Measurements from ENCODE around the gene TDG. TPM values are rescaled to one million over a fixed set of nuclear protein-coding genes. Genes with fewer than 3 reads are reported as not detected.

Gene TDG
- total and polyA plus RNA-seq, 2 donors (not counting 3 experiments of a cell fraction or from before 2014, with no cell fraction given), result 17.6 to 36.8 TPM

- CTCF ChIA-PET, result no interaction called here
- dilution Hi-C loops (cut with MboI; ENCODE audit: extremely low pct_ligation_motif_present, low sequenced_read_pairs), result no loop called here
Observed at GRCh38 chr12:104000807-104001434, 35.2 kb downstream of the TDG start.

GRCh38 chr12:104002686-104003085 lies 37.0 kb downstream of the TDG start:
- H3K27me3 ChIP-seq (ENCODE audit: control insufficient read depth in 2 of 2, insufficient read depth in 2 of 2, low read length in 2 of 2), result peaks cover 0 to 12% of the 10 kb centered on the region in 2 experiments
- no peak overlapping the region for H3K4me2 ChIP-seq (ENCODE audit: insufficient read depth, low read length)
- H3K9me3 ChIP-seq (replicated peaks; ENCODE audit: control insufficient read depth, insufficient read depth, low read length), result no peaks in the 10 kb centered on the region
- H2AFZ ChIP-seq (ENCODE audit: low read depth, low read length), result no peak overlapping the region
- BruUV-seq (replicated peaks), result no TSS peak
- peaks cover 10% of the 10 kb centered on the region for H3K4me1 ChIP-seq (ENCODE audit: control insufficient read depth, extremely low read depth, insufficient read depth, low read length)
- H3K9me1 ChIP-seq (replicated peaks; ENCODE audit: control insufficient read depth, extremely low read depth, insufficient read depth, low read length), result no peaks in the 10 kb centered on the region
- ChIA-PET POLR2A (no interaction called here), CTCF (interaction anchor here (1.1 to 1.3 kb wide), 2 partner anchors 14 to 106 kb away, joined by 3 read pairs; no protein-coding TSS in a partner anchor)
- intact Hi-C loops (cut with micrococcal nuclease), result no loop called here
- no peak overlapping the region for H3K9ac ChIP-seq (replicated peaks; ENCODE audit: extremely low read depth, insufficient read depth, low read length)
- H3K4me3 ChIP-seq (replicated peaks in 1 of 3; ENCODE audit: insufficient read depth in 1 of 3, low read depth in 1 of 3, low read length in 3 of 3), result no peak overlapping the region
- TF ChIP-seq POLR2AphosphoS5 (IDR thresholded peaks at IDR 0.05; ENCODE audit: insufficient read depth, low read depth, low read length) (no peak), EZH2 (IDR thresholded peaks at IDR 0.05; ENCODE audit: borderline replicate concordance, low read depth, low read length, severe bottlenecking) (no peak)
- no peaks in the 10 kb centered on the region for H3K79me2 ChIP-seq (ENCODE audit: control insufficient read depth, insufficient read depth, low read length)
- dilution Hi-C loops (cut with MboI; ENCODE audit: extremely low pct_ligation_motif_present, low sequenced_read_pairs), result no loop called here
- FAIRE-seq (peak; percentile 91), DNase-seq (ENCODE audit: low read depth, low spot score) (no peak)
- H3K36me3 ChIP-seq (ENCODE audit: control insufficient read depth in 2 of 2, extremely low read depth in 1 of 2, insufficient read depth in 2 of 2, low read length in 2 of 2), result no peaks in the 10 kb centered on the region
- H4K20me1 ChIP-seq (replicated peaks; ENCODE audit: control insufficient read depth, extremely low read depth, insufficient read depth, low read length), result no peaks in the 10 kb centered on the region
- no peak overlapping the region for H3K27ac ChIP-seq (ENCODE audit: insufficient read depth, low read depth, low read length)

More at GRCh38 chr12:104000807-104001434, 35.2 kb downstream of the TDG start:
- H2AFZ ChIP-seq (ENCODE audit: low read depth, low read length), result no peak overlapping the region
- H3K9me1 ChIP-seq (replicated peaks; ENCODE audit: control insufficient read depth, extremely low read depth, insufficient read depth, low read length), result no peaks in the 10 kb centered on the region
- FAIRE-seq (no peak), DNase-seq (ENCODE audit: low read depth, low spot score) (no peak)
- no peak overlapping the region for H3K27ac ChIP-seq (ENCODE audit: insufficient read depth, low read depth, low read length)
- POLR2A ChIA-PET, result no interaction called here
- H3K9ac ChIP-seq (replicated peaks; ENCODE audit: extremely low read depth, insufficient read depth, low read length), result no peak overlapping the region
- no peak for TF ChIP-seq POLR2A (IDR thresholded peaks at IDR 0.05; ENCODE audit: low read depth, low read length)
- no peak for TF ChIP-seq GATA2 (IDR thresholded peaks at IDR 0.05; ENCODE audit: insufficient read depth, insufficient read length, low read depth, low read length)
- TF ChIP-seq POLR2AphosphoS5 (IDR thresholded peaks at IDR 0.05; ENCODE audit: insufficient read depth, low read depth, low read length), result no peak
- TF ChIP-seq, protein P1, sequence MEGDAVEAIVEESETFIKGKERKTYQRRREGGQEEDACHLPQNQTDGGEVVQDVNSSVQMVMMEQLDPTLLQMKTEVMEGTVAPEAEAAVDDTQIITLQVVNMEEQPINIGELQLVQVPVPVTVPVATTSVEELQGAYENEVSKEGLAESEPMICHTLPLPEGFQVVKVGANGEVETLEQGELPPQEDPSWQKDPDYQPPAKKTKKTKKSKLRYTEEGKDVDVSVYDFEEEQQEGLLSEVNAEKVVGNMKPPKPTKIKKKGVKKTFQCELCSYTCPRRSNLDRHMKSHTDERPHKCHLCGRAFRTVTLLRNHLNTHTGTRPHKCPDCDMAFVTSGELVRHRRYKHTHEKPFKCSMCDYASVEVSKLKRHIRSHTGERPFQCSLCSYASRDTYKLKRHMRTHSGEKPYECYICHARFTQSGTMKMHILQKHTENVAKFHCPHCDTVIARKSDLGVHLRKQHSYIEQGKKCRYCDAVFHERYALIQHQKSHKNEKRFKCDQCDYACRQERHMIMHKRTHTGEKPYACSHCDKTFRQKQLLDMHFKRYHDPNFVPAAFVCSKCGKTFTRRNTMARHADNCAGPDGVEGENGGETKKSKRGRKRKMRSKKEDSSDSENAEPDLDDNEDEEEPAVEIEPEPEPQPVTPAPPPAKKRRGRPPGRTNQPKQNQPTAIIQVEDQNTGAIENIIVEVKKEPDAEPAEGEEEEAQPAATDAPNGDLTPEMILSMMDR (IDR thresholded peaks at IDR 0.05; ENCODE audit: extremely low read depth in 1 of 2, insufficient read depth in 1 of 2, low read depth in 1 of 2, low read length in 2 of 2), result no peak
- TF ChIP-seq MYC (IDR thresholded peaks at IDR 0.05; ENCODE audit: low read depth, low read length), result no peak
- no peak for TF ChIP-seq EZH2 (IDR thresholded peaks at IDR 0.05; ENCODE audit: borderline replicate concordance, low read depth, low read length, severe bottlenecking)
- H3K4me2 ChIP-seq (ENCODE audit: insufficient read depth, low read length), result no peak overlapping the region
- peaks cover 0 to 12% of the 10 kb centered on the region in 2 experiments for H3K27me3 ChIP-seq (ENCODE audit: control insufficient read depth in 2 of 2, insufficient read depth in 2 of 2, low read length in 2 of 2)
- no peaks in the 10 kb centered on the region for H3K79me2 ChIP-seq (ENCODE audit: control insufficient read depth, insufficient read depth, low read length)
- intact Hi-C loops (cut with micrococcal nuclease), result no loop called here
- H3K9me3 ChIP-seq (replicated peaks; ENCODE audit: control insufficient read depth, insufficient read depth, low read length), result no peaks in the 10 kb centered on the region
- H4K20me1 ChIP-seq (replicated peaks; ENCODE audit: control insufficient read depth, extremely low read depth, insufficient read depth, low read length), result no peaks in the 10 kb centered on the region
- no peaks in the 10 kb centered on the region for H3K36me3 ChIP-seq (ENCODE audit: control insufficient read depth in 2 of 2, extremely low read depth in 1 of 2, insufficient read depth in 2 of 2, low read length in 2 of 2)
- BruUV-seq (replicated peaks), result no TSS peak
- H3K4me3 ChIP-seq (replicated peaks in 1 of 3; ENCODE audit: insufficient read depth in 1 of 3, low read depth in 1 of 3, low read length in 3 of 3), result no peak overlapping the region
- no peaks in the 10 kb centered on the region for H3K4me1 ChIP-seq (ENCODE audit: control insufficient read depth, extremely low read depth, insufficient read depth, low read length)

Data from endothelial cell of umbilical vein (primary cell).